Coronary artery (tissue), 2 donors: Measurements from ENCODE around the gene DYNC1I1.

Source experiments
- DNase-seq: peaks from one replicate; pipeline ENCODE4 v3.0.0-alpha.2; 2017; ENCODE audit warnings: low spot score
- H3K27ac ChIP-seq, 2 donors: fragments of 200-600 bp; sonication (generic); one replicate each; pipeline ENCODE4 v1.5.1; 2016 to 2019
- H3K4me3 ChIP-seq: fragments of 200-600 bp; sonication (generic); 2 replicates; pipeline ENCODE4 v1.5.1; 2016; ENCODE audit warnings: mild to moderate bottlenecking, moderate library complexity
- TF ChIP-seq, protein P1 (sequence below): fragments of 200-600 bp; sonication (generic); IDR thresholded peaks from one replicate; pipeline ENCODE4 v1.5.1; 2019; ENCODE audit warnings: antibody characterized with exemption

Gene DYNC1I1

DNA sequence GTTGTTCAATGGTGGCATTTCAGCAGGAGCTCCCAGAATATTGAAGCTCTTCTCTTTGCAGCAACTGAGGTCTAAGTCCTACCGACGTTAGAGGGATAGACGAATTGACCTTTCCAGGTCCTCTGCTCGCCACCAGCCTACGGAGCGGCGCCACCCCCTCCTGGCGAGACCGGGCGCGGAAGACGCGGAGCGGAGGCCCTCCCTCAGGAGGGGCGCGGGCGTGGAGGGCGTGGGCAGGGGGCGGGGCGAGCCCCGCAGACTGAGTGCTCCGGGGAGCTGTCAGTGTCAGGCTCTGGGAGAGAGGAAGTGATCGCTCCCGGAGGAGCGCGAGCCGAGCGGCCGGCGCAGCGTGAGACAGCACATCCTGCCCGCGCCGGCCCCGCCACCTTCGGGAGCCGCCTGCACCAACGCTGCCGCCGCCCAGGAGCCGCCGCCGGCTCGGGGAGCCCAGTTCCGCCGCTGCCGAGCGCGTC, at the start of gene DYNC1I1:
Gene DYNC1I1 (plus strand): TSS at position 257 of the 473 bp plus-strand sequence. CDS start 32,176 bp downstream, outside the sequence.
- Histone ChIP-seq H3K27ac (peak within 1 kb of the TSS; percentile 6 to 30), H3K4me3 (peak within 1 kb of the TSS; percentile 93)
- DNase-seq, result no peak
- TF ChIP-seq, protein P1, sequence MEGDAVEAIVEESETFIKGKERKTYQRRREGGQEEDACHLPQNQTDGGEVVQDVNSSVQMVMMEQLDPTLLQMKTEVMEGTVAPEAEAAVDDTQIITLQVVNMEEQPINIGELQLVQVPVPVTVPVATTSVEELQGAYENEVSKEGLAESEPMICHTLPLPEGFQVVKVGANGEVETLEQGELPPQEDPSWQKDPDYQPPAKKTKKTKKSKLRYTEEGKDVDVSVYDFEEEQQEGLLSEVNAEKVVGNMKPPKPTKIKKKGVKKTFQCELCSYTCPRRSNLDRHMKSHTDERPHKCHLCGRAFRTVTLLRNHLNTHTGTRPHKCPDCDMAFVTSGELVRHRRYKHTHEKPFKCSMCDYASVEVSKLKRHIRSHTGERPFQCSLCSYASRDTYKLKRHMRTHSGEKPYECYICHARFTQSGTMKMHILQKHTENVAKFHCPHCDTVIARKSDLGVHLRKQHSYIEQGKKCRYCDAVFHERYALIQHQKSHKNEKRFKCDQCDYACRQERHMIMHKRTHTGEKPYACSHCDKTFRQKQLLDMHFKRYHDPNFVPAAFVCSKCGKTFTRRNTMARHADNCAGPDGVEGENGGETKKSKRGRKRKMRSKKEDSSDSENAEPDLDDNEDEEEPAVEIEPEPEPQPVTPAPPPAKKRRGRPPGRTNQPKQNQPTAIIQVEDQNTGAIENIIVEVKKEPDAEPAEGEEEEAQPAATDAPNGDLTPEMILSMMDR, result no peak

DNA sequence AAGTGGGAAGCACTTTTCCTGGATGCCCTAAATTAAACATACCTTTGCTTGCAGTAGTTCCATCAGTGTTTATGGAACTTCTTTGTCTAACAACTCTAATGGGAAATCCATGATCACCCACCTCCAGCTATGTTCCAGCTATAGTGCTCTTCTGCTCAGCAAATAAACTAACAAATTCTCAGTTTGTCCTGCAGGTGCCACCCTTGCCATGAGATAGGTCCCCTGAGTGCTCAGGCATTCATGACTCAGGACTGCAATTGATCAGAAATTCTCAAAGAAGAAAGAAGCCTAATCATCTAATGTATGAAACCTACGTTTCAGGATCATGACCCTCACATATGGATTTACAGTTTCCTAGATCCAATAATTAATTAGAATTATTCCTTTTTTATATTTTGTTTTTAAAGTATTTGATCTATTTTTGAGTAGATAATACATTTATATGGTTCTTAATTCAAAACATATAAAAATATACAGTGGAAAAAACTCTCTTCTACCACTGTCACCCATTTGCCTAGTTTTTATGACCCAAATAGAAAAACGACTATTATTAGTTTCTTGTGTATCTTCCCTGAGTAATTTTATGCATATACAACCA, 48.7 kb upstream of the DYNC1I1 start:
- Histone ChIP-seq H3K4me3 (no peak overlapping the region), H3K27ac (no peak overlapping the region)
- DNase-seq, result no peak
- TF ChIP-seq, protein P1, result no peak

DNA sequence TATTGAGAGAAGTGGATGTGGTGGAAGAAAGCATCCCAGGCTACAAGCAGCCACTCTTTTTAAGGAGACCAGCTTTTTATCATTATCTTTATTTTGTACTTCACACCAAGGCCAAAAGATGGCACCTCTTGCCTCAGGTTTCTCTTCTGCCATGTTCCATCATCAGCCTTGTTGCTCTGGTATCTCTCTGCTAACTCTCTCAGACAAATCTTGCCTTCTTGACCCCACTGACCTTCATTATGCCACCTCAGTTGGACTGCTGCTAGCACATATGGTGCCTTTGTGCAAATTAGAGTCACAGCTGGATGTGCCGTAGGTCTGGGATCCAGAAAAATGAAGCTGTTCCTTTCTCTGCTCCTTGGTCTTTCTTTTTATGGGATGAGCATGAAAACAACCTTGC, 47.1 kb upstream of the DYNC1I1 start:
- DNase-seq, result no peak
- TF ChIP-seq, protein P1, result no peak
- H3K4me3 ChIP-seq, result no peak overlapping the region
- H3K27ac ChIP-seq, result no peak overlapping the region

DNA sequence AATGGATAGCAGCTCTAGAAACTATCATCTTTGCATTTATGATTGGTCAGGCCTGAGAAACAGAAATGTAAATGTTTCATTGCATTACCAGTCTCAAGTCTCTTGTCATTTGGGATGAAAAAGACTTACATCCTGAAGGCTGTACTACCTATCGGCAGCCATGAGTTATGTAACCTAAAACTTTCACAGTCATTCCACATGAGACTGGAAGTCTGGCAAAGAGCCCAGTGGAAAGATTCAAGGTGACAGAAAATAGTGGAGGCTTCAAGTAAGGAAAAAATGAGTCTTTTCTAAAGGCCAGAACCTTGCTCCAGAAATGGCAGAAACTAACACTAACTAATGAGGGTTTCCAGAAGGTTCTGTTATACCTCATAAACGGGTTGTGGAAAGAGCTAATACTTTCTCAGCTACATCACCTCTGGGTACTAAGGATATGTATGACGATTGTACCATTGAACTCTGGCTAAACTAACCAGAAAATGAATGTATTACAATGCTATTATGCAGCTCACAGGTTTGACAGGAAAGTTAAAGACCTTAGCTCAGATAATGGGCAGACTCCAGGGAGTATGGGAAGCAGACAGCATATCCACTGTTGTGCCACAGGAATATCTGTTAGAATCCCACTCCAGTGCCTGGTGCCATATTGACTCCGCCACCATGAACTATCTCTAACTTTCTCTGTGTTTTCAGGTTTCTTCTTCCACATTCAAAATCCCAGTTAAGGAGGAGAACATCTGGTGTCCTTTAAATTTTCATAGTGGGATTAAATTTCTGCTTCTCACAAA, 41.7 kb upstream of the DYNC1I1 start:
- Histone ChIP-seq H3K4me3 (no peak overlapping the region), H3K27ac (no peak overlapping the region)
- no peak for DNase-seq
- TF ChIP-seq, protein P1, result no peak

DNA sequence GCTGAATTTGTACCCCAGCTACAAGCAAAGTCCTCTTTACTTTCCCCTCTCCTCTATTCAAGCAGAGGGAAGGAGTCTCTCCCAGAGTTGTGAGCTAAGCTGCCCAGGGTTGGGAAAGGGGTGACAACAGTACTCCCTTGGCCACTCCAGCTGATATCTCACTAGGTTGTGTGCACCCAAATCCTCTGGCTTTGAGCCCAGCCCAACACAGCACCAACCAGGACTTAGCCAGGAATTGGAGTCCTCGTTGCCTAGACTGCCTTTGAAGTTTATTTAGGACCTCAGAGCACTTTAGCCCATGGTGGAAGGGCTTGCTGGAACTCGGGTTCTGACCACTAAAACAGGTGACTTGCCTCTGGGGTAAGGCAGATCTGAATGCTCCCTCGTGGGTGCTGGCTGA, 35.7 kb upstream of the DYNC1I1 start:
- Histone ChIP-seq H3K4me3 (no peak overlapping the region), H3K27ac (no peak overlapping the region)
- no peak for DNase-seq
- TF ChIP-seq, protein P1, result no peak

DNA sequence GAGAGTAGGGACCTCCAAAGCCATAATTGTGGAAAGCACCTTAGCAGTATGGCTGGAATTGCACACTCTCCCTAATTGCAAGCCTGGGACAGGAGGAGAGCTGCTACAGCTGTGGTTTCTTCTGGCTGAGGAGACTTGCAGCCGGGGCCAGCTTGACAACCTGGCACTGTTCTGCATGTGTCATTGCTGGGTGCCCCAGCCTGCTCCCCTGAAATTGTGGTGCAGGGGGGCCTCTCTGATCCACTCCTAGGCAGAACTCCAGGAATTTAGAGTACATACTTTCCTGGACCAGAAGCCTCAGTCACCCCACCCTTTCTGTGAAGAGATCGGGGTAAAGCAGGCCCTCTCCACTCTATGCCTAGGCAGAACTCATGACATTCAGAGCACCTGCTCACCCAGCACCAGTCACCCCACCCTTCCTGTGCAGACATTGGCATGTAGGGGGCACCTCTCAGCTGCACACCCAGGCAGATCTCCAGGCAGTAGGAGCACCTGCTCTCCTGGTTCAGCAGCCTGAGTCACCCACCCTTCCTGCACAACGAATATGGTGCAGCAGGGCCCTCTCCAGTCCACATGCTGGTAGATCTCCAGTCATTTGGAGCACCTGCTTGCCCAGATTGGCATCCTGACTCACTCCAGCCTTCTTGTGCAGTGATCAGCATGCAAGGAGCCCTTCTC, 34.4 kb upstream of the DYNC1I1 start:
- no peak for DNase-seq
- Histone ChIP-seq H3K27ac (no peak overlapping the region), H3K4me3 (no peak overlapping the region)
- TF ChIP-seq, protein P1, result no peak
